PFSK-1 (cell line): ENCODE results near the gene FKBP1B.

Experiments
- POLR2AphosphoS5 ChIP-seq: IDR thresholded peaks from 2 replicates; pipeline ENCODE4 v1.6.1; 2012; ENCODE audit warnings: low read depth, mild to moderate bottlenecking, control low read depth, low read length, moderate library complexity
- REST ChIP-seq, 2 experiments: IDR thresholded peaks; 2 replicates each; pipeline versions ENCODE4 v1.6.1 to v1.8.0; 2011 to 2012; ENCODE audit warnings: low read depth in 2 of 2, low read length in 2 of 2, control low read depth in 1 of 2, inconsistent platforms in 1 of 2, mild to moderate bottlenecking in 1 of 2, moderate library complexity in 1 of 2; ENCODE audit not compliant: insufficient read depth in 1 of 2
- SIN3A ChIP-seq: IDR thresholded peaks from 2 replicates; pipeline ENCODE4 v1.6.1; 2012; ENCODE audit warnings: mild to moderate bottlenecking, low read length, moderate library complexity, borderline replicate concordance; ENCODE audit not compliant: insufficient read depth
- TAF1 ChIP-seq: IDR thresholded peaks from 2 replicates; pipeline ENCODE4 v1.6.1; 2012; ENCODE audit warnings: low read length, control low read depth, borderline replicate concordance; ENCODE audit not compliant: insufficient read depth

GRCh38 chr2:24026233-24026632 lies 23.3 kb upstream of the FKBP1B start:
- TF ChIP-seq POLR2AphosphoS5 (no peak), REST (IDR thresholded peaks at IDR 0.05; ENCODE audit: insufficient read depth in 1 of 2, low read depth in 2 of 2, low read length in 2 of 2) (no peak), TAF1 (no peak), SIN3A (no peak)
